ENCODE results near the gene FBLL1. TPM values are rescaled to one million over a fixed set of nuclear protein-coding genes. Genes with fewer than 3 reads are reported as not detected.
"Not testable (repeated sequence)": the region's sequence is repeated elsewhere in the genome, so short reads cannot be mapped to it uniquely, and the experiment has no call there.

Gene FBLL1
- total and polyA plus RNA-seq, 4 donors = 0.25 to 0.57 TPM; not detected in 2

DNA sequence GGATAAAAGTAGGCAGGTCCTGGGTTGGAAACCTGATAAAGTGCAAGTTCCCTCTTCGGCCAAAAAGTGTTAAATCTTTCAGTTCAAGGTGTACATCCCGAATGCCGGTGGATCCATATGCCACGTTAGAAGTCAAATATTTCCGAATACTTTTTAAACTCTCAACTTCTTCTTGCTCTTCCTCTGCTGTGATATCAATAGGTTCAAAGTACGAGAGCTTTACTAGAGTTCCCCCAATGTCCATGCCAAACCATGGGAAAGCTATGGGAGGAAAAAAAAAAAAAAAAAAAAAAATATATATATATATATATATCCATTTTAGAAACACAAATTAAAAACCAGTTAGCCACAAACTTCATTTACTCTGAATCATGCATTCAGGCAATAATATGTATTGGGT lies 39.6 kb downstream of the FBLL1 start:
- DNase-seq (no peak), ATAC-seq (ENCODE audit: low FRiP score) (no peak)
- Histone ChIP-seq H3K36me3 (ENCODE audit: control insufficient read depth in 1 of 2, insufficient read depth in 2 of 2, low read length in 1 of 2) (no peaks in the 10 kb centered on the region), H3K27ac (ENCODE audit: low read depth in 1 of 2, low read length in 2 of 2) (no peak overlapping the region), H3K9me3 (ENCODE audit: control insufficient read depth, low read length) (no peaks in the 10 kb centered on the region), H3K27me3 (ENCODE audit: control insufficient read depth in 1 of 2, insufficient read depth in 2 of 2, low read length in 1 of 2) (no peaks in the 10 kb centered on the region), H3K4me1 (ENCODE audit: control insufficient read depth in 1 of 2, insufficient read depth in 2 of 2, low read length in 2 of 2) (no peaks in the 10 kb centered on the region), H3K4me3 (ENCODE audit: low read length in 2 of 2) (no peak overlapping the region)
- 96 to 97% methylated on average over 6 of the region's 6 CpGs for WGBS, 2 donors
- intact Hi-C loops (cut with DNase I) = no loop called here

DNA sequence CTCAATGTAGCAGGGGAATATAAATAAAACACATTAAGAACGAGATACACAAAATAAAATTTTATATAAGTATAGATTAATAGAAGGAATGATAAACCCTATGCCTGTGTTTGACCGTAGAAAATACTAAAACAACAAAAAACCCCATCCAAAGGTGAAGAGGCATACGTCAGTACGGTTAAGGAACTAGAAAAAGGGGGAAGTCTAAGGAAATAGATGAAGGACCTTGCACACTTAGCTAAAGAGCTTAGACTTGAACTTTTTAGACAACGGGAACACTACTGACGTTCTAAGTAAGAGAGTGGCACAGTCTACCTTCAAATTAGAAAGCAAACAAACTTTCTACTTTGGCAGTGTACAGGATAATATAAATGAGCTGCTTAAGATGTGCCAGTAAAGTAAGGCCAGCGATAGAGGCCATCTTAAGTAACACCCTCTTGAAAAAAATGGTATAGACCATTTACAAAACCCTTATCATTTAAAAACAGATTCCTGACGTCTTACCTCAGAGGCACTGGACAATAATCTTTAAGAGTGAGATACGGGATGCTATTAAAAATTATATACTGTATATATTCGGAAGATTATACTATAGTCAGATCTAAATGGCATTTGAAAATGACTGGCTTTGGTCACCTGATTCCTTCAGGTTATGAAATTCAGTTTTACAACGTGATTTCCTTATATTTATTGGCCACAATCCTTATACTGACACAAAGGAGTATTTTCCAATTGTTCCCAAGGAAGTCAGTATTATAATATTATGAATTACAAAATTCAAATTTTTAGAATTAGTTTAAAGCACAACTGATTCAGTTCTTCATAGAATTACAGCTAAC lies 41.6 kb downstream of the FBLL1 start:
- H3K27ac ChIP-seq (ENCODE audit: low read depth in 1 of 2, low read length in 2 of 2) = no peak overlapping the region
- no peak overlapping the region for H3K4me3 ChIP-seq (ENCODE audit: low read length in 2 of 2)
- DNase-seq (no peak), ATAC-seq (ENCODE audit: low FRiP score) (no peak)
- WGBS, 2 donors = 80 to 83% methylated on average over 11 of the region's 11 CpGs
- H3K27me3 ChIP-seq (ENCODE audit: control insufficient read depth in 1 of 2, insufficient read depth in 2 of 2, low read length in 1 of 2) = no peaks in the 10 kb centered on the region
- no peaks in the 10 kb centered on the region for H3K36me3 ChIP-seq (ENCODE audit: control insufficient read depth in 1 of 2, insufficient read depth in 2 of 2, low read length in 1 of 2)
- H3K9me3 ChIP-seq (ENCODE audit: control insufficient read depth, low read length) = no peaks in the 10 kb centered on the region
- intact Hi-C loops (cut with DNase I) = loop anchor here in 1 of 2 donors (10.0 kb wide), 1 partner anchor 86 kb away; the partner anchor contains the start of gene RARS1
- no peaks in the 10 kb centered on the region for H3K4me1 ChIP-seq (ENCODE audit: control insufficient read depth in 1 of 2, insufficient read depth in 2 of 2, low read length in 2 of 2)

DNA sequence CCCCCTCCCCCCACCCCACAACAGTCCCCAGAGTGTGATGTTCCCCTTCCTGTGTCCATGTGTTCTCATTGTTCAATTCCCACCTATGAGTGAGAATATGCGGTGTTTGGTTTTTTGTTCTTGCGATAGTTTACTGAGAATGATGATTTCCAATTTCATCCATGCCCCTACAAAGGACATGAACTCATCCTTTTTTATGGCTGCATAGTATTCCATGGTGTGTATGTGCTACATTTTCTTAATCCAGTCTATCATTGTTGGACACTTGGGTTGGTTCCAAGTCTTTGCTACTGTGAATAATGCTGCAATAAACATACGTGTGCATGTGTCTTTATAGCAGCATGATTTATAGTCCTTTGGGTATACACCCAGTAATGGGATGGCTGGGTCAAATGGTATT lies 44.6 kb downstream of the FBLL1 start:
- WGBS, 2 donors = 79 to 87% methylated on average over 1 of the region's 3 CpGs
- H3K27ac ChIP-seq (ENCODE audit: low read depth in 1 of 2, low read length in 2 of 2); H3K4me1 ChIP-seq (ENCODE audit: control insufficient read depth in 1 of 2, insufficient read depth in 2 of 2, low read length in 2 of 2); DNase-seq; H3K9me3 ChIP-seq (ENCODE audit: control insufficient read depth, low read length); H3K36me3 ChIP-seq (ENCODE audit: control insufficient read depth in 1 of 2, insufficient read depth in 2 of 2, low read length in 1 of 2); H3K27me3 ChIP-seq (ENCODE audit: control insufficient read depth in 1 of 2, insufficient read depth in 2 of 2, low read length in 1 of 2); H3K4me3 ChIP-seq (ENCODE audit: low read length in 2 of 2); ATAC-seq (ENCODE audit: low FRiP score): not testable (repeated sequence)
- intact Hi-C loops (cut with DNase I) = loop anchor here in 1 of 2 donors (10.0 kb wide), 1 partner anchor 89 kb away; the partner anchor contains the start of gene RARS1

GRCh38 chr5:168574156-168574555 lies 45.1 kb downstream of the FBLL1 start:
- not testable (repeated sequence) for H3K4me1 ChIP-seq (ENCODE audit: control insufficient read depth in 1 of 2, insufficient read depth in 2 of 2, low read length in 2 of 2)
- WGBS, 2 donors = 98 to 100% methylated on average over 1 of the region's 1 CpG

DNA sequence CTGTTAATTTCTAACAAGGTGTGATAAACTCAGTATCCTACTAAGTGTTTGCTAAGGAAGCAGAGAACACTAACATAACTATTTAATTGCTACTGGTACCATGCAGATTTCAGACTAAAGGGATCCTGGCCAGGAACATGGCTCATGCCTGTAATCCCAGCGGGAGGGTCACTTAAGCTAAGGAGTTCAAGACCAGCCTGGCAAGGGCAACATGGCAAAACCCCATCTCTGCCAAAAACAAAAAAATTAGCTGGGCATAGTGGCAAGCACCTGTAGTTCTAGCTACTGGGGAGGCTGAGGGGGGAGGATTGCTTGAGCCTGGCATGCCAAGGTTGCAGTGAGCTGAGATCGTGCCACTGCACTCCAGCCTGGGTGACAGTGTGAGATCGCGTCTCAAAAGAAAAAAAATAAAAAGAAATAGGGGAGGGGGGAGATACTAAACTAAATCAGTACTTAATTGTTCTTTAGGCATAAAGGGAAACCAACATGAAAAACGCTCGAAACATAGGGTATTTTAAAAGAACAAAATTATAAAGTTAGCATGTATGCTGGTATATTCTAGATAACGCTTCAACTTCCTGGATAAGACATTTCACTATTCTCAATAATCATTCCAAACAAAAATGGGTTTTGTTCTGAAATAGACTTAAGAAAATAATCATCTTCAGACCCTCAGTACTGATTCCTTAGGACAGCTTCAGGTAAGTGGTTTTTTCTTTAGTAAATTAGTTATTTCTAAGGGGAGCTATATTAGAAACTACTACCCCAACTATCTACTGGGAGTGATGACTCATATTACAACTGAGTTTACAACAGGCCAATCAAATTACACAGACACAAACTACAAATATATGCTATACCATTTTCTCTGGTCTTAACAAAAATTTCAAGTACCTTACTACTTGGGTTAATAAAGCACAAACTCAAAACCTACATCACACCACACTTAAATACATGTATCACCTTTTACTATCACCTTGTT lies 46.6 kb downstream of the FBLL1 start:
- Histone ChIP-seq H3K36me3 (ENCODE audit: control insufficient read depth in 1 of 2, insufficient read depth in 2 of 2, low read length in 1 of 2) (no peaks in the 10 kb centered on the region), H3K27me3 (ENCODE audit: control insufficient read depth in 1 of 2, insufficient read depth in 2 of 2, low read length in 1 of 2) (no peaks in the 10 kb centered on the region), H3K9me3 (ENCODE audit: control insufficient read depth, low read length) (no peaks in the 10 kb centered on the region), H3K4me1 (ENCODE audit: control insufficient read depth in 1 of 2, insufficient read depth in 2 of 2, low read length in 2 of 2) (no peaks in the 10 kb centered on the region), H3K4me3 (ENCODE audit: low read length in 2 of 2) (no peak overlapping the region), H3K27ac (ENCODE audit: low read depth in 1 of 2, low read length in 2 of 2) (no peak overlapping the region)
- WGBS, 2 donors = 71 to 78% methylated on average over 7 of the region's 7 CpGs
- ATAC-seq (ENCODE audit: low FRiP score) (no peak), DNase-seq (no peak)
- intact Hi-C loops (cut with DNase I) = loop anchor here (5.0 to 10.0 kb wide), 2 partner anchors 88 to 91 kb away; partner anchors contain the start of gene RARS1 (in 2 of the 2)

More at GRCh38 chr5:168574156-168574555, 45.1 kb downstream of the FBLL1 start:
- not testable (repeated sequence) for ATAC-seq (ENCODE audit: low FRiP score); H3K27ac ChIP-seq (ENCODE audit: low read depth in 1 of 2, low read length in 2 of 2); H3K36me3 ChIP-seq (ENCODE audit: control insufficient read depth in 1 of 2, insufficient read depth in 2 of 2, low read length in 1 of 2); H3K27me3 ChIP-seq (ENCODE audit: control insufficient read depth in 1 of 2, insufficient read depth in 2 of 2, low read length in 1 of 2); H3K4me3 ChIP-seq (ENCODE audit: low read length in 2 of 2); H3K9me3 ChIP-seq (ENCODE audit: control insufficient read depth, low read length); DNase-seq
- intact Hi-C loops (cut with DNase I) = loop anchor here in 1 of 2 donors (10.0 kb wide), 1 partner anchor 89 kb away; the partner anchor contains the start of gene RARS1

GRCh38 chr5:168578006-168578405 lies 48.9 kb downstream of the FBLL1 start:
- H3K4me3 ChIP-seq (ENCODE audit: low read length in 2 of 2) = peak overlapping the region; percentile 31 to 86
- no peaks in the 10 kb centered on the region for H3K36me3 ChIP-seq (ENCODE audit: control insufficient read depth in 1 of 2, insufficient read depth in 2 of 2, low read length in 1 of 2)
- H3K9me3 ChIP-seq (ENCODE audit: control insufficient read depth, low read length) = no peaks in the 10 kb centered on the region
- no peaks in the 10 kb centered on the region for H3K27me3 ChIP-seq (ENCODE audit: control insufficient read depth in 1 of 2, insufficient read depth in 2 of 2, low read length in 1 of 2)
- H3K27ac ChIP-seq (ENCODE audit: low read depth in 1 of 2, low read length in 2 of 2) = no peak overlapping the region
- DNase-seq (no peak), ATAC-seq (ENCODE audit: low FRiP score) (no peak)
- 15 to 21% methylated on average over 3 of the region's 3 CpGs for WGBS, 2 donors
- intact Hi-C loops (cut with DNase I) = loop anchor here (2.0 to 10.0 kb wide), 3 partner anchors 91 to 1005 kb away; partner anchors contain the start of genes RARS1 (in 2 of the 2) and SPDL1 (in 1 of the 2)
- H3K4me1 ChIP-seq (ENCODE audit: control insufficient read depth in 1 of 2, insufficient read depth in 2 of 2, low read length in 2 of 2) = no peaks in the 10 kb centered on the region

- Histone ChIP-seq H3K4me3 (ENCODE audit: low read length in 2 of 2) (peak within 1 kb of the TSS; percentile 31 to 86), H3K36me3 (ENCODE audit: control insufficient read depth in 1 of 2, insufficient read depth in 2 of 2, low read length in 1 of 2) (no peaks in the 10 kb centered on the region), H3K9me3 (ENCODE audit: control insufficient read depth, low read length) (no peaks in the 10 kb centered on the region), H3K27ac (ENCODE audit: low read depth in 1 of 2, low read length in 2 of 2) (peak within 1 kb of the TSS; percentile 52 to 72), H3K27me3 (ENCODE audit: control insufficient read depth in 1 of 2, insufficient read depth in 2 of 2, low read length in 1 of 2) (no peaks in the 10 kb centered on the region), H3K4me1 (ENCODE audit: control insufficient read depth in 1 of 2, insufficient read depth in 2 of 2, low read length in 2 of 2) (no peaks in the 10 kb centered on the region)
- intact Hi-C loops (cut with DNase I) = loop anchor here (2.0 to 10.0 kb wide), 3 partner anchors 92 to 1004 kb away; partner anchors contain the start of genes RARS1 (in 2 of the 2) and SPDL1 (in 1 of the 2)
- DNase-seq = peak in 1 of 2 donors; percentile 87
- ATAC-seq (ENCODE audit: low FRiP score) = peak; percentile 93
- WGBS, 2 donors = 0 to 1% methylated on average over 61 to 63 of the region's 63 CpGs
Observed at GRCh38 chr5:168578538-168579487, 49.7 kb downstream of the FBLL1 start, which contains the start of gene PANK3. Gene PANK3 (minus strand): TSS chr5:168579368. CDS start chr5:168579283, 85 bp downstream.
